RWPE1 (cell line): Measurements from ENCODE around the gene ZNF626.
"Not testable (repeated sequence)": the region's sequence is repeated elsewhere in the genome, so short reads cannot be mapped to it uniquely, and the experiment has no call there.

Source experiments
- CTCF ChIA-PET: fragments of 350-600 bp; sonication (Branson Sonifier 250); formaldehyde crosslinking; extraction: SDS; loops from one replicate; lab custom pipeline; 2021; lab: Yijun Ruan, JAX
- POLR2A ChIA-PET: fragments of 400-600 bp; formaldehyde crosslinking; extraction: SDS; loops from one replicate; lab custom pipeline; 2020; ENCODE audit warnings: antibody characterized with exemption; ENCODE audit not compliant: low non-redundant PET; lab: Yijun Ruan, JAX
- DNase-seq: peaks from one replicate; pipeline ENCODE4 v3.0.0; 2012; ENCODE audit warnings: low spot score
- H3K27ac ChIP-seq: fragments of 450-650 bp; 2 replicates; pipeline ENCODE4 v1.5.1; 2017
- TF ChIP-seq, protein P1 (sequence below): fragments of 450-650 bp; conservative IDR thresholded peaks from 2 replicates; pipeline ENCODE4 v1.5.1; 2017; ENCODE audit warnings: low read depth, mild to moderate bottlenecking

Gene ZNF626

DNA sequence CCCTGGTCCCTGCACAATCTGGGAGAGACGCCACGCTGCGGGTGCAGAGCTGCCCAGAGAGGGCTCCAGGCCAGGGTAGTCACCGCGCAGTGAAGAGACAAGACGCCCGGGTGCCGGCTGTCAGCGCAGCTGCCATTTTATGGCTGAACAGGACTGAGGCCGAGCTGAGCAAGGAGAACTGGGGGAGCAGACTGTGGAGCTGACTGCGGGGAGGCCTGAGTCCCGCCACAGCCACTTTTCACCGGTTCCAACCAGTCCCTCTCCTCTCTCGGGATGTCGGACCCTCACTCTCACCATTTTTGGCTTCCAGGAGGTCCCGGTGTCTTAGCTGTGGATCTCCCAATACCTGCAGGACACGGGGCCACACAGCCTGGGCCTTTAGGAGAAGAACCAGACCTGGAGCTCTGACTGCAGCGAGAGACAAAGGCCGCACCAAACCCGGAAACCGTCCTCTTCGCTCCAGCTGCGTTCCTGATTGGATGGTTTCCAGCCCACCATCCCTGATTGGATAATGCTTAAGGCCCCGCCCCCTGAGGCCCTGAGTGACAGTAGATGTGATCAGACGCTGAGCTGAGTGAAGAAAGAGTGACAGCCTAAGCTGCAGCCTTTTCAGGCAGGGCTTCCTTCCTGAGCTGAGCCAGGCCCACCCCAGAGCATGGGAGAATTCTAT, at the start of gene ZNF626:
ZNF626 (minus strand) TSS at position 422 of the 670 bp plus-strand sequence; CDS start at position 297, 125 bp downstream.
- CTCF ChIA-PET: no interaction called here
- H3K27ac ChIP-seq: peak within 1 kb of the TSS; percentile 61
- POLR2A ChIA-PET: no interaction called here
- peak; percentile 77 for DNase-seq
- TF ChIP-seq, protein P1, sequence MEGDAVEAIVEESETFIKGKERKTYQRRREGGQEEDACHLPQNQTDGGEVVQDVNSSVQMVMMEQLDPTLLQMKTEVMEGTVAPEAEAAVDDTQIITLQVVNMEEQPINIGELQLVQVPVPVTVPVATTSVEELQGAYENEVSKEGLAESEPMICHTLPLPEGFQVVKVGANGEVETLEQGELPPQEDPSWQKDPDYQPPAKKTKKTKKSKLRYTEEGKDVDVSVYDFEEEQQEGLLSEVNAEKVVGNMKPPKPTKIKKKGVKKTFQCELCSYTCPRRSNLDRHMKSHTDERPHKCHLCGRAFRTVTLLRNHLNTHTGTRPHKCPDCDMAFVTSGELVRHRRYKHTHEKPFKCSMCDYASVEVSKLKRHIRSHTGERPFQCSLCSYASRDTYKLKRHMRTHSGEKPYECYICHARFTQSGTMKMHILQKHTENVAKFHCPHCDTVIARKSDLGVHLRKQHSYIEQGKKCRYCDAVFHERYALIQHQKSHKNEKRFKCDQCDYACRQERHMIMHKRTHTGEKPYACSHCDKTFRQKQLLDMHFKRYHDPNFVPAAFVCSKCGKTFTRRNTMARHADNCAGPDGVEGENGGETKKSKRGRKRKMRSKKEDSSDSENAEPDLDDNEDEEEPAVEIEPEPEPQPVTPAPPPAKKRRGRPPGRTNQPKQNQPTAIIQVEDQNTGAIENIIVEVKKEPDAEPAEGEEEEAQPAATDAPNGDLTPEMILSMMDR: no peak

DNA sequence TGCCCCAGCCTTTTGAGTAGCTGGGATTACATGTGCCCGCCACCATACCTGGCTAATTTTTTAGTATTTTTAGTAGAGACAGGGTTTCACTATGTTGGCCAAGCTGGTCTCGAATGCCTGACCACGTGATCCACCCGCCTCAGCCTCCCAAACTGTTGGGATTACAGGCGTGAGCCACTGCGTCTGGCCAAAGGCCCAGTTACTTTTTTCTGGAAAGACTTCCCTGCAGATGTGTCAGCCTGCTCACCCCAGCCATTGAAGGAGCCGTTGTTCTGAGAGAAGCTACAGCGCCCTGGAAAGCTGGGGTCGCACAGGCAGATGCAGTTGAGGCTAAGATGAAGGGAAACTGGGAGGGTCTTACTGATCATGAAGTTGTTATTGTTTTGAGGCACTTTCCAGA, 7.9 kb upstream of the ZNF626 start:
- ChIA-PET CTCF (no interaction called here), POLR2A (no interaction called here)
- TF ChIP-seq, protein P1: no peak
- DNase-seq: no peak
- H3K27ac ChIP-seq: no peak overlapping the region

DNA sequence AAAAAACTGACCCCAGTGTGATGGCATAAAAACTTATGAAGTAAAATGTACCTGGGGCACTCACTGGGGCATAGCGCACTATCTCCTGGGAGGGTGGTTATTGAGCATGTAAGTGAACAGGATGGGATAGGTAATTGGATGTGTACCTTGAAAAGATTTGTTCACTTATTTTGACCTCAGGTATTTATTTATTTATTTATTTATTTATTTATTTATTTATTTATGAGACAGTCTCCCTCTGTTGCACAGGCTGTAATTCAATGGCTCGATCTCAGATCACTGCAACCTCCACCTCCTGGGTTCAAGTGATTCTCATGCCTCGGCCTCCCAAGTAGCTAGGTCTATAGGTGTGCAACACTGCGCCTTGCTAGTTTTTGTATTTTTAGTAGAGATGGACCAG, 5.9 kb upstream of the ZNF626 start:
- TF ChIP-seq, protein P1: no peak
- no peak for DNase-seq
- ChIA-PET POLR2A (no interaction called here), CTCF (no interaction called here)
- no peak overlapping the region for H3K27ac ChIP-seq

DNA sequence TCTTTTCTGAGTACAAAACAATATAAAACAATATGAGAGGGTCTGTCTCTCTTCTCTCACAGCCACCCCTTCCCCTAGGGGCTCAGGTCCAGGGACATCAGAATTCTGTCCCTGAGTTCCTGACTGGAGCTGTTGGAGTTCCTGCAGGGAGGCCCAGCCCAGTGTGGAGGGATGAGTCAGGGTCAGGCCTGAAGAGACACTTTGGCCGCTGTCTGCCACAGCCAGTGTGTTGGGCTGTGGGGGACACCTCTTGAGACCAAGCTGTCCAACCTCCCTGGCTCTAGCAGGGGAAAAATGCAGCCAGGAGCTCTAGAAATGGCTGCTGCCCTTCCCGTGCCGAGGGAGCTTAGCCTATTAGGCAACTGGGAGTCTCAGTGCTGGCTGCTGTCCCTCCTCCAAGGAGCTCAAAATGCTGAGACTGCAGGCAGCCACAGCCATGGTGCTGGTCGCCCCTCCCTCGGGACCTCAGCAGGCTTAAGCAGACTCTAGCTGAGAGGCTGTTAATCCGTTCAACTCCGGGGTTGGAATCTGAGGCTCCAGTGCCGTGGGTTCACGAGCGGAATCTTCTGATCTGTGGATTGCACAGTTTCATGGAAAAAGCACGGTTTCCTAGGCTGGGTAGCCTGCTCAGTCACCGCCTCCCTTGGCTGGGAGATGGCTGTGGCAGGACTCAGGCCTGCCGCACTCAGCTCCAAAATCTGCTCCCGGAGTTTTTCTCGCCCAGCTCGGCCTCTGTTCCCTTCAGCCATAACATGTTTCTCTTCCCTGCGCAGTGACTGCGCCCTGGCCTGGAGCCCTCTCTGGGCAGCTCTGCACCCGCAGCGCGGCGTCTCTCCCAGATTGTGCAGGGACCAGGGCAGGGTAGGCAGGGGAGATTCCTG, 3.8 kb upstream of the ZNF626 start:
- DNase-seq: no peak
- TF ChIP-seq, protein P1: no peak
- POLR2A ChIA-PET: no interaction called here
- H3K27ac ChIP-seq: no peak overlapping the region
- CTCF ChIA-PET: interaction anchor here (0.6 kb wide), 1 partner anchor 15 kb away, joined by 3 read pairs; no protein-coding TSS in a partner anchor

DNA sequence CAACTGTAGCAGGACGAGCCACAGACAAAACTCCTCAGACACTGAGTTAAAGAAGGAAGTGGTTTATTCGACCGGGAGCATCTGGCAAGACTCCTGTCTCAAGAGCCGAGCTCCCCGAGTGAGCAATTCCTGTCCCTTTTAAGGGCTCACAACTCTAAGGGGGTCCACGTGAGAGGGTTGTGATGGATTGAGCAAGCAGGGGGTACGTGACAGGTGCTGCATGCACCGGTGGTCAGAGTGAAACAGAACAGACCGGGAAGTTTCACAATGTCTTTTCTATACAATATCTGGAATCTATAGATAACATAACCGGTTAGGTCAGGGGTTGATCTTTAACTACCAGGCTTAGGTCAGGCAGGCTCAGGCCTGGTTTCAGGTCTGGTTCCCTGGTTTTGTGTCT, 3.1 kb upstream of the ZNF626 start:
- H3K27ac ChIP-seq, DNase-seq, CTCF ChIA-PET, POLR2A ChIA-PET: not testable (repeated sequence)

DNA sequence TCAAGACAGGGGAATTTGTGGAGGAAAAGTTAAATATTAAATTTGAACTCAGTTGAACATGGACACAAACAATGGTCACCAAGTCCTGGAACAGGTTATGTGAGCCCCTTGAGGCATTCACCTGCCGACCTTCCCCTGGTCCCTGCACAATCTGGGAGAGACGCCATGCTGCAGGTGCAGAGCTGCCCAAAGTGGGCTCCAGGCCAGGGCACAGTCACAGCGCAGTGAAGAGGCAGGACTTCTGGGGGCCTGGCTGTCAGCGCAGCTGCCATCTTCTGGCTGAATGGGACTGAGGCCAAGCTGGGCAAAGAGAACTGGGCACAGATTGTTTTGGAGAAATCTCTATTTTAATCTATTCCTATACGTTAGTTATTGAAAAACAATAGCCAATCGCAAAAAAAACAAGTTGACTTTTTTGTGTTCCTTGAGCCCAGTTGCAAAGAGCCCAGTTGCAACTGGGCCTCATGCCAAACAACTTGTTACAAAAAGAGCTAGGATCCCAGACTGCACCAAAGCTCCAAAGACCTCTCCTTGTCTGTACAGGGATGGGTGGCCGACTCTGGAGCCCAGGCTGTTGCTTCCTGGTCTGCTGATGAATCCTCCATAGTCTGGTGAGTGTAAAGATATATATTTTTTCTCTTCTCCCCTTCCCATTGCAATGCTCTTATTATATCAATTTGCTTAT, 1.2 kb upstream of the ZNF626 start:
- ChIA-PET CTCF (no interaction called here), POLR2A (no interaction called here)
- DNase-seq: no peak
- TF ChIP-seq, protein P1: no peak
- no peak overlapping the region for H3K27ac ChIP-seq
